ENCODE measurements around the gene AP5Z1. TPM values are rescaled to one million over a fixed set of nuclear protein-coding genes. Genes with fewer than 3 reads are reported as not detected.

Gene AP5Z1
- total and polyA plus RNA-seq, 2 donors (not counting 1 experiment from before 2014, with no cell fraction given), result 99.7 to 113 TPM

DNA sequence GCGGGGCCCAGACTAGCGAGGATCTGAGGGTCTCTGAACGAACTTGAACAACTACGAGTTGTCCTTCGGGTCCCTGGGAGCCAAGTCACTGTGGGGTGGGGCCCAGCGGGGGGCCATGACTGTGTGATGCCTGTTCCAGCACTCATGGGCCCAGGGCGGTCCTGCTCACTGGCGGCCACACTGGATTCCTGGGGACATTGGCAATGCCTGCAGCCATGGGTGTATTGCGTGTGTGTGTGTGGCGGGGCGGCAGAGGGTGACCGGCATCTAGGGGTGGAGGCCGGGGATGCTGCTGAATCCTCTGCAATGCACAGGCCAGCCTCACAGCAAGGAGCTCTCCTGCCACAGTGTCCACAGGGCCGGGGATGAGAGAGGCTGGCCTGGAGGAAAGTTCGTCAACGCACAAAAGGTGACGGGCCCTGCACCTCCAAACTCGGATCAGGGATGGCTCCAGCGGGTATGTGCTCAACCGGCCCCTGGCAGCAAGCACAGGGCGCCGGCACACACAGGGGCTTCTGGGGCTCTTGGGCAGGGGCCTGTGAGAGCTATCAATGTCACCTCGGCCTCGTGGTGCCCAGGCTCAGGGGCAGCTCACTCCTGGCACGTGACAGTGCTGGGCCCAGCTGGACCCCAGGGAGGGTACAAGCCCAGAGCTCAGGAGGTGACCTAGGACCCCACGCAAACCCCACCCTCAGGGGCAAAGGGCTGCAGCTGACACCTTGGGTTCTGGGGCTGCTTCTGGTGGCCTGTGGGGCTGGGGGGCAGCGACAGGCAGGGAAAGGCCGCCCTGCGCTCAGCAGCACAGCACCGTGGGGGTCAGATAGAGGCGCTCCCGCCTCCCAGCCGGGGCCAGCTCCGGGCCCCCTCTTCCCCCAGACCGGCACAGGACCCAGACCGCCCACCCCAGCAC lies 58.5 kb downstream of the AP5Z1 start:
- Histone ChIP-seq H3K36me3 (replicated peaks in 1 of 2; ENCODE audit: control extremely low read depth in 1 of 2, control insufficient read depth in 1 of 2, extremely low read depth in 1 of 2, insufficient read depth in 2 of 2, low read length in 1 of 2) (no peaks in the 10 kb centered on the region), H3K27me3 (replicated peaks in 1 of 4; ENCODE audit: control extremely low read depth in 1 of 4, control insufficient read depth in 3 of 4, insufficient read depth in 4 of 4, low read length in 3 of 4) (no peaks in the 10 kb centered on the region), H2AFZ (ENCODE audit: insufficient read depth, low read depth, low read length, poor library complexity, severe bottlenecking) (no peak overlapping the region), H3K4me2 (replicated peaks; ENCODE audit: low read depth, low read length, poor library complexity, severe bottlenecking) (no peak overlapping the region), H3K9ac (ENCODE audit: low read length) (no peak overlapping the region), H3K79me2 (ENCODE audit: control insufficient read depth, insufficient read depth, low read length) (no peaks in the 10 kb centered on the region), H3K4me3 (ENCODE audit: control extremely low read depth in 1 of 5, extremely low read depth in 1 of 5, insufficient read depth in 1 of 5, low read depth in 2 of 5, low read length in 4 of 5) (no peak overlapping the region), H3K4me1 (ENCODE audit: control insufficient read depth in 2 of 2, insufficient read depth in 2 of 2, low read length in 2 of 2) (no peaks in the 10 kb centered on the region), H4K20me1 (ENCODE audit: control insufficient read depth, insufficient read depth, low read length, poor library complexity, severe bottlenecking) (no peaks in the 10 kb centered on the region), H3K9me3 (ENCODE audit: control extremely low read depth in 1 of 3, control insufficient read depth in 2 of 3, insufficient read depth in 1 of 3, low read length in 2 of 3) (peaks cover 0 to 11% (median 0%) of the 10 kb centered on the region in 3 donors), H3K27ac (ENCODE audit: low read length in 2 of 2) (no peak overlapping the region)
- H3K4me3 Mint-ChIP-seq, result no peak overlapping the region
- no peaks in the 10 kb centered on the region for H3K27me3 Mint-ChIP-seq
- TF ChIP-seq, protein P1, sequence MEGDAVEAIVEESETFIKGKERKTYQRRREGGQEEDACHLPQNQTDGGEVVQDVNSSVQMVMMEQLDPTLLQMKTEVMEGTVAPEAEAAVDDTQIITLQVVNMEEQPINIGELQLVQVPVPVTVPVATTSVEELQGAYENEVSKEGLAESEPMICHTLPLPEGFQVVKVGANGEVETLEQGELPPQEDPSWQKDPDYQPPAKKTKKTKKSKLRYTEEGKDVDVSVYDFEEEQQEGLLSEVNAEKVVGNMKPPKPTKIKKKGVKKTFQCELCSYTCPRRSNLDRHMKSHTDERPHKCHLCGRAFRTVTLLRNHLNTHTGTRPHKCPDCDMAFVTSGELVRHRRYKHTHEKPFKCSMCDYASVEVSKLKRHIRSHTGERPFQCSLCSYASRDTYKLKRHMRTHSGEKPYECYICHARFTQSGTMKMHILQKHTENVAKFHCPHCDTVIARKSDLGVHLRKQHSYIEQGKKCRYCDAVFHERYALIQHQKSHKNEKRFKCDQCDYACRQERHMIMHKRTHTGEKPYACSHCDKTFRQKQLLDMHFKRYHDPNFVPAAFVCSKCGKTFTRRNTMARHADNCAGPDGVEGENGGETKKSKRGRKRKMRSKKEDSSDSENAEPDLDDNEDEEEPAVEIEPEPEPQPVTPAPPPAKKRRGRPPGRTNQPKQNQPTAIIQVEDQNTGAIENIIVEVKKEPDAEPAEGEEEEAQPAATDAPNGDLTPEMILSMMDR (IDR thresholded peaks at IDR 0.05), result no peak
- no peak for TF ChIP-seq EZH2 (IDR thresholded peaks at IDR 0.05; ENCODE audit: borderline replicate concordance, insufficient read depth, low read depth, low read length, poor library complexity, severe bottlenecking)
- intact Hi-C loops (cut with micrococcal nuclease), result loop anchor here (5.0 kb wide), 1 partner anchor 618 kb away; no protein-coding TSS in a partner anchor
- 93% methylated on average over 34 of the region's 36 CpGs for WGBS (ENCODE audit: insufficient coverage)
- no peak overlapping the region for H3K27ac Mint-ChIP-seq
- POLR2A ChIA-PET, result no interaction called here
- DNase-seq (no peak), ATAC-seq (ENCODE audit: low read depth) (no peak)
- no peaks in the 10 kb centered on the region for H3K4me1 Mint-ChIP-seq
- no peaks in the 10 kb centered on the region for H3K9me3 Mint-ChIP-seq (ENCODE audit: insufficient read depth)
- CTCF ChIA-PET, result interaction anchor here (0.6 kb wide), 1 partner anchor 138 kb away, joined by 3 read pairs; no protein-coding TSS in a partner anchor

All from B cell (primary cell).